H1 (cell line): ENCODE results near the gene AEBP1. TPM values are rescaled to one million over a fixed set of nuclear protein-coding genes. Genes with fewer than 3 reads are reported as not detected.

ENCODE experiments used
- CTCF ChIA-PET: fragments of 300-600 bp; sonication (Branson Sonifier 250); formaldehyde crosslinking; loops from one replicate; lab custom pipeline; 2021; ENCODE audit not compliant: partially characterized antibody; lab: Charles Lee
- POLR2A ChIA-PET: fragments of 300-600 bp; sonication (Branson Sonifier 250); formaldehyde crosslinking; loops from one replicate; lab custom pipeline; 2021; ENCODE audit warnings: inconsistent platforms; ENCODE audit not compliant: partially characterized antibody; lab: Charles Lee
- DNase-seq, 2 experiments: peaks; one replicate each; pipeline versions ENCODE4 v3.0.0 to v3.0.0-alpha.2; 2010 to 2022; ENCODE audit warnings: low spot score in 2 of 2, low read depth in 1 of 2, mixed read lengths in 1 of 2
- FAIRE-seq: peaks from 2 replicates; lab custom pipeline; 2011; peaks lifted over from hg19 to GRCh38; lab: Jason Lieb, UNC
- H2AFZ ChIP-seq: 2 replicates; pipeline ENCODE4 v1.8.1; 2012; ENCODE audit warnings: low read length, inconsistent platforms
- H2AK5ac ChIP-seq: 2 replicates; pipeline ENCODE4 v1.6.1; 2013; ENCODE audit warnings: low read depth, low read length
- H2BK120ac ChIP-seq: replicated peaks from 2 replicates; pipeline ENCODE3; 2013; ENCODE audit warnings: low read depth, low read length, inconsistent platforms
- H2BK12ac ChIP-seq: 2 replicates; pipeline ENCODE4 v1.6.1; 2013; ENCODE audit warnings: low read depth, low read length
- H2BK15ac ChIP-seq: 2 replicates; pipeline ENCODE4 v1.6.1; 2013; ENCODE audit warnings: low read length
- H2BK20ac ChIP-seq: 2 replicates; pipeline ENCODE4 v1.6.1; 2013; ENCODE audit warnings: low read length
- H2BK5ac ChIP-seq: 2 replicates; pipeline ENCODE4 v1.6.1; 2013; ENCODE audit warnings: low read depth, low read length
- H3K14ac ChIP-seq: 2 replicates; pipeline ENCODE4 v1.6.1; 2013; ENCODE audit warnings: inconsistent platforms; ENCODE audit not compliant: insufficient read length
- H3K18ac ChIP-seq: 2 replicates; pipeline ENCODE4 v1.6.1; 2013; ENCODE audit warnings: low read length; ENCODE audit errors: extremely low read depth
- H3K23ac ChIP-seq: 2 replicates; pipeline ENCODE4 v1.6.1; 2013; ENCODE audit warnings: inconsistent platforms; ENCODE audit not compliant: insufficient read length
- H3K23me2 ChIP-seq: 2 replicates; pipeline ENCODE4 v1.6.1; 2013; ENCODE audit warnings: low read depth, low read length
- H3K27ac ChIP-seq: 2 replicates; pipeline ENCODE4 v1.6.1; 2011; ENCODE audit warnings: low read depth, low read length, inconsistent platforms
- H3K27me3 ChIP-seq, 4 experiments: replicated peaks in 1 of 4; 1 replicate in 1 of 4; 2 replicates in 3 of 4; pipeline versions ENCODE4 v1.6.1 to v1.8.1; 2011 to 2013; ENCODE audit warnings: low read length in 3 of 4, mild to moderate bottlenecking in 3 of 4, inconsistent platforms in 2 of 4, mixed read lengths in 2 of 4, moderate library complexity in 1 of 4; ENCODE audit not compliant: control insufficient read depth in 3 of 4, insufficient read depth in 3 of 4; ENCODE audit errors: extremely low read depth in 1 of 4
- H3K36me3 ChIP-seq, 4 experiments: 2 replicates each; pipeline versions ENCODE4 v1.6.1 to v1.8.1; 2011 to 2013; ENCODE audit warnings: mild to moderate bottlenecking in 4 of 4, low read length in 3 of 4, moderate library complexity in 2 of 4, control low read depth in 1 of 4, inconsistent platforms in 1 of 4; ENCODE audit not compliant: insufficient read depth in 4 of 4, control insufficient read depth in 2 of 4
- H3K4ac ChIP-seq: replicated peaks from 2 replicates; pipeline ENCODE3; 2013; ENCODE audit warnings: low read length, low read depth, mixed read lengths, inconsistent platforms; ENCODE audit not compliant: insufficient read length
- H3K4me1 ChIP-seq, 4 experiments: replicated peaks in 1 of 4; 1 replicate in 1 of 4; 2 replicates in 3 of 4; pipeline versions ENCODE4 v1.6.1 to v1.8.1; 2011 to 2013; ENCODE audit warnings: low read length in 3 of 4, inconsistent platforms in 2 of 4, mixed read lengths in 1 of 4; ENCODE audit not compliant: insufficient read depth in 4 of 4, control insufficient read depth in 3 of 4
- H3K4me2 ChIP-seq, 2 experiments: 2 replicates each; pipeline versions ENCODE4 v1.6.1 to v1.8.1; 2011 to 2013; ENCODE audit warnings: low read depth in 2 of 2, low read length in 2 of 2, control low read depth in 1 of 2, inconsistent platforms in 1 of 2, mild to moderate bottlenecking in 1 of 2; ENCODE audit not compliant: insufficient read depth in 1 of 2
- H3K4me3 ChIP-seq, 4 experiments: fragments of 200-600, 300-600 bp in 1 of 4; sonication (generic), shearing (Covaris generic), sonication (Bioruptor Twin) in 1 of 4; 2 replicates each; pipeline versions ENCODE4 v1.5.1 to v1.8.1; 2011 to 2016; ENCODE audit warnings: low read length in 4 of 4, low read depth in 3 of 4, control low read depth in 2 of 4, inconsistent platforms in 2 of 4, mild to moderate bottlenecking in 2 of 4, mixed read lengths in 1 of 4, moderate library complexity in 1 of 4; ENCODE audit not compliant: insufficient read depth in 2 of 4; ENCODE audit errors: extremely low read depth in 1 of 4
- H3K56ac ChIP-seq: replicated peaks from 2 replicates; pipeline ENCODE3; 2013; ENCODE audit warnings: low read depth, mild to moderate bottlenecking, mixed read lengths, low read length, inconsistent platforms; ENCODE audit not compliant: insufficient read length
- H3K79me1 ChIP-seq: 2 replicates; pipeline ENCODE4 v1.6.1; 2013; ENCODE audit warnings: low read depth, low read length, control low read depth
- H3K79me2 ChIP-seq, 2 experiments: 2 replicates each; pipeline versions ENCODE4 v1.6.1 to v1.8.1; 2012 to 2013; ENCODE audit warnings: low read length in 2 of 2, mild to moderate bottlenecking in 2 of 2, inconsistent platforms in 1 of 2; ENCODE audit not compliant: insufficient read depth in 2 of 2, control insufficient read depth in 1 of 2
- H3K9ac ChIP-seq, 4 experiments: replicated peaks in 1 of 4; 1 replicate in 1 of 4; 2 replicates in 3 of 4; pipeline versions ENCODE4 v1.6.1 to v1.8.1; 2011 to 2013; ENCODE audit warnings: low read depth in 3 of 4, low read length in 3 of 4, control low read depth in 2 of 4, mild to moderate bottlenecking in 2 of 4, moderate library complexity in 2 of 4, inconsistent platforms in 1 of 4; ENCODE audit errors: extremely low read depth in 1 of 4
- H3K9me3 ChIP-seq, 2 experiments: 2 replicates each; pipeline versions ENCODE4 v1.6.1 to v1.8.1; 2012 to 2013; ENCODE audit warnings: mild to moderate bottlenecking in 2 of 2, moderate library complexity in 2 of 2, control low read depth in 1 of 2, inconsistent platforms in 1 of 2, low read depth in 1 of 2, low read length in 1 of 2, mixed read lengths in 1 of 2; ENCODE audit not compliant: insufficient read depth in 2 of 2
- H4K20me1 ChIP-seq, 2 experiments: replicated peaks in 1 of 2; 2 replicates each; pipeline versions ENCODE3 to v1.8.1; 2011 to 2013; ENCODE audit warnings: inconsistent platforms in 2 of 2, low read length in 2 of 2, mild to moderate bottlenecking in 1 of 2; ENCODE audit not compliant: insufficient read depth in 2 of 2, control insufficient read depth in 1 of 2
- H4K5ac ChIP-seq: 2 replicates; pipeline ENCODE4 v1.6.1; 2013; ENCODE audit warnings: low read length, low read depth, mixed read lengths, inconsistent platforms; ENCODE audit not compliant: insufficient read length
- H4K8ac ChIP-seq: 2 replicates; pipeline ENCODE4 v1.8.0; 2013; ENCODE audit warnings: mild to moderate bottlenecking, moderate library complexity, low read length, inconsistent platforms; ENCODE audit not compliant: insufficient read depth; ENCODE audit errors: extremely low read depth
- H4K91ac ChIP-seq: replicated peaks from 2 replicates; pipeline ENCODE3; 2013; ENCODE audit warnings: low read length, mixed read lengths, inconsistent platforms; ENCODE audit not compliant: insufficient read length
- ASH2L ChIP-seq: fragments of 200-600, 300-600 bp; sonication (generic); IDR thresholded peaks from one replicate; pipeline ENCODE4 v1.7.1; 2017; ENCODE audit warnings: low read length
- ATF3 ChIP-seq: IDR thresholded peaks from 2 replicates; pipeline ENCODE4 v1.6.1; 2011; ENCODE audit warnings: low read depth, mild to moderate bottlenecking, low read length; ENCODE audit not compliant: insufficient read depth
- KDM4A ChIP-seq: IDR thresholded peaks from one replicate; pipeline ENCODE4 v1.7.1; 2012; ENCODE audit warnings: low read depth, mild to moderate bottlenecking, moderate library complexity, low read length, inconsistent platforms; ENCODE audit not compliant: severe bottlenecking
- NANOG ChIP-seq: IDR thresholded peaks from 2 replicates; pipeline ENCODE4 v1.6.1; 2011; ENCODE audit warnings: low read length, low read depth, mild to moderate bottlenecking, inconsistent platforms; ENCODE audit not compliant: insufficient read depth, poor library complexity, severe bottlenecking
- POLR2AphosphoS5 ChIP-seq: IDR thresholded peaks from 2 replicates; pipeline ENCODE4 v1.6.1; 2011; ENCODE audit warnings: low read depth, low read length
- RAD21 ChIP-seq, 2 experiments: IDR thresholded peaks in 1 of 2; conservative IDR thresholded peaks in 1 of 2; 2 replicates each; pipeline ENCODE4 v1.6.1; 2011; ENCODE audit warnings: low read depth in 2 of 2, low read length in 2 of 2, improper control_type of control experiment in 1 of 2, inconsistent platforms in 1 of 2, mild to moderate bottlenecking in 1 of 2, moderate library complexity in 1 of 2
- SIRT6 ChIP-seq: IDR thresholded peaks from one replicate; pipeline ENCODE4 v1.7.1; 2012; ENCODE audit warnings: low read length, inconsistent platforms
- SP4 ChIP-seq: IDR thresholded peaks from 2 replicates; pipeline ENCODE4 v1.6.1; 2012; ENCODE audit warnings: low read length, inconsistent platforms
- TBP ChIP-seq: IDR thresholded peaks from 2 replicates; pipeline ENCODE4 v1.6.1; 2011; ENCODE audit warnings: low read depth, low read length, improper control_type of control experiment
- WGBS, 2 experiments: shearing (Covaris generic) in 1 of 2; methylation state at CpG; one replicate each; pipeline versions ENCODE4 v1.1.6 to v1.1.7; 2013 to 2015; ENCODE audit warnings: low lambda C conversion rate in 2 of 2, mixed read lengths in 2 of 2, inconsistent platforms in 1 of 2, low coverage in 1 of 2, missing lambda C conversion rate in 1 of 2; ENCODE audit not compliant: insufficient replicate concordance in 2 of 2, insufficient coverage in 1 of 2, insufficient read length in 1 of 2; ENCODE audit errors: extremely low coverage in 1 of 2, missing lambda C conversion rate in 1 of 2; 5-methylcytosine and 5-hydroxymethylcytosine counted together
- polyA plus RNA-seq, 7 experiments: library from polyadenylated mRNA; depleted of rRNA in 3 of 7; stranded (reverse) in 5 of 7; unstranded in 2 of 7; fragments of >200 nt in 5 of 7; fragments of 200-250 nt in 2 of 7; gene quantifications; 1 replicate in 5 of 7; 2 replicates in 1 of 7; 4 replicates in 1 of 7; pipeline versions ENCODE4 v1.2.1 to v1.2.3, GENCODE V29; 2011 to 2013; ENCODE audit warnings: missing spikeins in 2 of 7, mixed read lengths in 2 of 7
- total RNA-seq: library from RNA; stranded (reverse); fragmentation: NEBNext Ultra II Directional; extraction: Animal tissue kit (Norgen Biotek cat#: 25700); gene quantifications from 2 replicates; pipeline ENCODE4 v1.2.1, GENCODE V29; 2021

AEBP1 gene
- total and polyA plus RNA-seq, 2 of the 8 experiments (the other 6 are each of a cell fraction or from before 2014, with no cell fraction given), result 10.4 to 41.2 TPM

DNA sequence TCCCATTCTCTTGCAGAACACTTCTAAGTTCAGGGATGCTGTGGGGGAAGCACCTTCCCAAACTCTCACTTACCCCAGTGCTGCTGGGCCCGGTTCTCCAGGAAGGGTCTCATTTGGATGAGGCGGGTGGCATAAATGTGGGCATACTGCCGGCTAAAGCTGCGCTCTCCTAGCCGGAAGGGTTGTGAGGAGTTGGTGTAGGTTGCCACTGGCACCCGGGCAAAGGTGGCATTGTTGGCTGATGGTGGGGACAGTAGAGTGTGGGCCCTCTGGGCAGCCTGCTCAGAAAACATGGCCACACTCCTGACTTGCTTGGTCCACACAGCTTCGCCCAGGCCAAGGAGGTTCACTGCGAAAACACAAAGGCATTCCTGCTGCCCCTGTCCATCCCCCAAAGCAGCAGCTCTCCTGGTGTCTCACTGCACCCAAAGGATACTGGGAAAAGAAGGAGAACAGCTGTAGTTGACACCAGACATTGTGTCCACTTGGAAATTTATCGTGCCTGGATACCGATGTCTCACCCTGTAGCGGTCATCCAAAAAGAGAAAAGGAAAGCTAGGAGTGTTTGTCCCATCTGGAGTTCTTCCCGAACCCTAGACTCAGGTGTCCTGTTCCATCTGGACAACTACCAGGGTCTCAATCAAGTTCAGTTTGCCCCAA, 17.7 kb downstream of the AEBP1 start:
- TF ChIP-seq TBP, result no peak
- no peak for TF ChIP-seq SIRT6
- TF ChIP-seq ASH2L, result no peak
- no peak for TF ChIP-seq SP4
- TF ChIP-seq POLR2AphosphoS5, result no peak
- TF ChIP-seq KDM4A, result no peak
- TF ChIP-seq NANOG, result no peak
- no peak for TF ChIP-seq ATF3
- TF ChIP-seq RAD21 (IDR thresholded peaks at IDR 0.05 in 1 of 2, conservative IDR thresholded peaks at IDR 0.05 in 1 of 2; ENCODE audit: low read depth in 2 of 2, low read length in 2 of 2), result no peak
- H3K23me2 ChIP-seq, result peaks cover 9% of the 10 kb centered on the region
- H2BK120ac ChIP-seq, result no peak overlapping the region
- H2AFZ ChIP-seq, result no peak overlapping the region
- no peak overlapping the region for H3K27ac ChIP-seq
- no peak overlapping the region for H3K56ac ChIP-seq
- CTCF ChIA-PET, result interaction anchor here (1.0 to 6.2 kb wide), 8 partner anchors 9 to 102 kb away, joined by 3 to 27 read pairs (median 4); no protein-coding TSS in a partner anchor
- no peak overlapping the region for H2BK15ac ChIP-seq
- peaks cover 10% of the 10 kb centered on the region for H3K79me1 ChIP-seq
- H2BK20ac ChIP-seq, result no peak overlapping the region
- peaks cover 4 to 6% of the 10 kb centered on the region in 2 experiments for H4K20me1 ChIP-seq
- no peak overlapping the region for H3K4ac ChIP-seq
- H3K4me2 ChIP-seq, result peak overlapping the region; percentile 23 to 79; a peak in 2 of 4 replicates
- no peak overlapping the region for H3K18ac ChIP-seq
- H2AK5ac ChIP-seq, result peak overlapping the region; percentile 4; the same call in 1 of the 2 replicates
- 91% methylated on average over 12 of the region's 12 CpGs; no CpG with 5 or more reads in 1 of the 2 experiments for WGBS, 2 experiments
- H3K27me3 ChIP-seq, result peaks cover 0 to 4% (median 0%) of the 10 kb centered on the region in 4 experiments; a peak in 3 of 7 replicates
- no peak overlapping the region for H3K14ac ChIP-seq
- H2BK12ac ChIP-seq, result no peak overlapping the region
- no peak for DNase-seq
- H3K9ac ChIP-seq, result no peak overlapping the region
- POLR2A ChIA-PET, result interaction anchor here (0.9 to 5.4 kb wide), 9 partner anchors 10 to 50 kb away, joined by 3 to 50 read pairs (median 9); no protein-coding TSS in a partner anchor
- H2BK5ac ChIP-seq, result no peak overlapping the region
- peak overlapping the region in 1 of 4 experiments; percentile 77; a peak in 2 of 8 replicates for H3K4me3 ChIP-seq
- no peak for FAIRE-seq
- peaks cover 3 to 16% of the 10 kb centered on the region in 2 experiments; a peak in 3 of 4 replicates for H3K79me2 ChIP-seq
- no peak overlapping the region for H3K23ac ChIP-seq
- no peak overlapping the region for H4K8ac ChIP-seq
- H4K91ac ChIP-seq, result no peak overlapping the region
- H3K9me3 ChIP-seq, result no peaks in the 10 kb centered on the region
- peaks cover 10 to 44% (median 19%) of the 10 kb centered on the region in 4 experiments; a peak in 7 of 8 replicates for H3K36me3 ChIP-seq
- no peak overlapping the region for H4K5ac ChIP-seq
- peaks cover 0 to 7% (median 3%) of the 10 kb centered on the region in 4 experiments; a peak in 4 of 7 replicates for H3K4me1 ChIP-seq
